KOPT-K1 (cell line): ENCODE data around the gene EEF1E1.

Experiments
- H3K27ac ChIP-seq: fragments of 200-600 bp; sonication (generic); 2 replicates; pipeline ENCODE4 v1.5.1; 2016; ENCODE audit warnings: antibody characterized with exemption, mild to moderate bottlenecking, low read depth, low read length; ENCODE audit not compliant: poor library complexity, severe bottlenecking
- H3K36me3 ChIP-seq: fragments of 200-600 bp; sonication (generic); 2 replicates; pipeline ENCODE4 v1.5.1; 2017; ENCODE audit warnings: antibody characterized with exemption, mild to moderate bottlenecking, low read length, moderate library complexity; ENCODE audit not compliant: insufficient read depth
- H3K9me3 ChIP-seq: fragments of 200-600 bp; sonication (generic); 2 replicates; pipeline ENCODE4 v1.5.1; 2017; ENCODE audit warnings: antibody characterized with exemption, low read length, mild to moderate bottlenecking; ENCODE audit not compliant: insufficient read depth, poor library complexity, severe bottlenecking

EEF1E1 gene

GRCh38 chr6:8108031-8108660 lies 5.8 kb upstream of the EEF1E1 start:
- Histone ChIP-seq H3K9me3 (no peaks in the 10 kb centered on the region), H3K27ac (no peak overlapping the region), H3K36me3 (no peaks in the 10 kb centered on the region)

- no peaks in the 10 kb centered on the region for H3K36me3 ChIP-seq
- no peaks in the 10 kb centered on the region for H3K9me3 ChIP-seq
- H3K27ac ChIP-seq: no peak overlapping the region
Measured at GRCh38 chr6:8105791-8106190, 3.4 kb upstream of the EEF1E1 start.

- H3K9me3 ChIP-seq: no peaks in the 10 kb centered on the region
- no peak overlapping the region for H3K27ac ChIP-seq
- peaks cover 18% of the 10 kb centered on the region for H3K36me3 ChIP-seq
Measured at GRCh38 chr6:8103726-8104125, 1.4 kb upstream of the EEF1E1 start.

- Histone ChIP-seq H3K36me3 (peaks cover 50% of the 10 kb centered on the region), H3K9me3 (no peaks in the 10 kb centered on the region), H3K27ac (no peak overlapping the region)
Measured at GRCh38 chr6:8100159-8100854, 2.0 kb downstream of the EEF1E1 start.

GRCh38 chr6:8090650-8091049 lies 11.7 kb downstream of the EEF1E1 start:
- H3K36me3 ChIP-seq: peaks cover 100% of the 10 kb centered on the region
- H3K27ac ChIP-seq: no peak overlapping the region
- H3K9me3 ChIP-seq: peaks cover 23% of the 10 kb centered on the region

GRCh38 chr6:8088886-8089285 lies 13.5 kb downstream of the EEF1E1 start:
- Histone ChIP-seq H3K27ac (no peak overlapping the region), H3K36me3 (peaks cover 100% of the 10 kb centered on the region), H3K9me3 (peaks cover 23% of the 10 kb centered on the region)

GRCh38 chr6:8087870-8088754 lies 14.2 kb downstream of the EEF1E1 start:
- Histone ChIP-seq H3K36me3 (peaks cover 100% of the 10 kb centered on the region), H3K27ac (no peak overlapping the region), H3K9me3 (peaks cover 23% of the 10 kb centered on the region)

GRCh38 chr6:8086755-8087306 lies 15.5 kb downstream of the EEF1E1 start:
- peaks cover 23% of the 10 kb centered on the region for H3K9me3 ChIP-seq
- no peak overlapping the region for H3K27ac ChIP-seq
- peaks cover 94% of the 10 kb centered on the region for H3K36me3 ChIP-seq

GRCh38 chr6:8085053-8085511 lies 17.3 kb downstream of the EEF1E1 start:
- peaks cover 90% of the 10 kb centered on the region for H3K36me3 ChIP-seq

GRCh38 chr6:8084586-8084985 lies 17.8 kb downstream of the EEF1E1 start:
- peaks cover 14% of the 10 kb centered on the region for H3K9me3 ChIP-seq
- no peak overlapping the region for H3K27ac ChIP-seq

More at GRCh38 chr6:8085053-8085511, 17.3 kb downstream of the EEF1E1 start:
- H3K9me3 ChIP-seq: peaks cover 15% of the 10 kb centered on the region
- H3K27ac ChIP-seq: no peak overlapping the region

GRCh38 chr6:8082954-8083858 lies 19.1 kb downstream of the EEF1E1 start:
- peaks cover 88% of the 10 kb centered on the region for H3K36me3 ChIP-seq
- H3K27ac ChIP-seq: no peak overlapping the region
- peaks cover under 1% of the 10 kb centered on the region for H3K9me3 ChIP-seq

More at GRCh38 chr6:8084586-8084985, 17.8 kb downstream of the EEF1E1 start:
- peaks cover 90% of the 10 kb centered on the region for H3K36me3 ChIP-seq

GRCh38 chr6:8082572-8082953 lies 19.8 kb downstream of the EEF1E1 start:
- Histone ChIP-seq H3K36me3 (peaks cover 88% of the 10 kb centered on the region), H3K27ac (no peak overlapping the region), H3K9me3 (no peaks in the 10 kb centered on the region)

- no peak overlapping the region for H3K27ac ChIP-seq
- no peaks in the 10 kb centered on the region for H3K9me3 ChIP-seq
- peaks cover 72% of the 10 kb centered on the region for H3K36me3 ChIP-seq
Measured at GRCh38 chr6:8080362-8081151, 21.8 kb downstream of the EEF1E1 start.
